Activated CD4-positive, alpha-beta T cell treated with anti-CD3 and anti-CD28 coated beads, Interleukin-2, amount 10 ng/mL, durations not matched to agents 24 days and 14 days (primary cell): ENCODE results near the gene RAI1. TPM values are rescaled to one million over a fixed set of nuclear protein-coding genes. Genes with fewer than 3 reads are reported as not detected.
A peak's percentile ranks its signal among the peaks of the same experiment; 100 is the strongest.

Experiments used
- DNase-seq: peaks from one replicate; pipeline ENCODE4 v3.0.0; 2022
- H3K27ac Mint-ChIP-seq: one replicate; pipeline ENCODE4 v1.8.0; 2022; ENCODE audit warnings: mild to moderate bottlenecking, mixed read lengths
- H3K27me3 Mint-ChIP-seq: one replicate; pipeline ENCODE4 v1.8.0; 2022; ENCODE audit warnings: mixed read lengths
- H3K36me3 Mint-ChIP-seq: one replicate; pipeline ENCODE4 v1.8.0; 2022; ENCODE audit warnings: low read depth, mild to moderate bottlenecking, mixed read lengths
- H3K4me1 Mint-ChIP-seq: one replicate; pipeline ENCODE4 v1.8.0; 2021; ENCODE audit warnings: mixed read lengths
- H3K4me3 Mint-ChIP-seq: one replicate; pipeline ENCODE4 v1.8.0; 2022; ENCODE audit warnings: mild to moderate bottlenecking, moderate library complexity, mixed read lengths
- H3K9me3 Mint-ChIP-seq: one replicate; pipeline ENCODE4 v1.8.0; 2021; ENCODE audit warnings: mixed read lengths
- intact Hi-C: fragments of 100-400 bp; cut with micrococcal nuclease; formaldehyde crosslinking; loops from one replicate; pipeline ENCODE4 v1.15.1; 2023
- total RNA-seq: library from RNA; stranded (reverse); gene quantifications from 2 replicates; pipeline ENCODE4 v1.2.3, GENCODE V29; 2022

Gene RAI1
- total RNA-seq, 1 donor from 2014 or later = 34.5 TPM

GRCh38 chr17:17716837-17717523 is 35.7 kb downstream of the RAI1 start:
- H3K4me3 Mint-ChIP-seq = no peak overlapping the region
- peaks cover 7% of the 10 kb centered on the region for H3K36me3 Mint-ChIP-seq
- no peak overlapping the region for H3K27ac Mint-ChIP-seq
- no peaks in the 10 kb centered on the region for H3K9me3 Mint-ChIP-seq
- peaks cover 34% of the 10 kb centered on the region for H3K4me1 Mint-ChIP-seq
- intact Hi-C loops = no loop called here
- no peak for DNase-seq
- H3K27me3 Mint-ChIP-seq = peaks cover 10% of the 10 kb centered on the region

GRCh38 chr17:17718251-17718650 is 37.0 kb downstream of the RAI1 start:
- H3K27ac Mint-ChIP-seq = no peak overlapping the region
- H3K9me3 Mint-ChIP-seq = no peaks in the 10 kb centered on the region
- no peak overlapping the region for H3K4me3 Mint-ChIP-seq
- peaks cover 12% of the 10 kb centered on the region for H3K36me3 Mint-ChIP-seq
- no peak for DNase-seq
- peaks cover 20% of the 10 kb centered on the region for H3K27me3 Mint-ChIP-seq
- peaks cover 34% of the 10 kb centered on the region for H3K4me1 Mint-ChIP-seq
- intact Hi-C loops = no loop called here

GRCh38 chr17:17719199-17719940 is 38.1 kb downstream of the RAI1 start:
- Mint-ChIP-seq H3K9me3 (no peaks in the 10 kb centered on the region), H3K4me3 (no peak overlapping the region), H3K27me3 (peaks cover 27% of the 10 kb centered on the region), H3K36me3 (peaks cover 15% of the 10 kb centered on the region), H3K4me1 (peaks cover 35% of the 10 kb centered on the region), H3K27ac (no peak overlapping the region)
- no peak for DNase-seq
- intact Hi-C loops = no loop called here

DNA sequence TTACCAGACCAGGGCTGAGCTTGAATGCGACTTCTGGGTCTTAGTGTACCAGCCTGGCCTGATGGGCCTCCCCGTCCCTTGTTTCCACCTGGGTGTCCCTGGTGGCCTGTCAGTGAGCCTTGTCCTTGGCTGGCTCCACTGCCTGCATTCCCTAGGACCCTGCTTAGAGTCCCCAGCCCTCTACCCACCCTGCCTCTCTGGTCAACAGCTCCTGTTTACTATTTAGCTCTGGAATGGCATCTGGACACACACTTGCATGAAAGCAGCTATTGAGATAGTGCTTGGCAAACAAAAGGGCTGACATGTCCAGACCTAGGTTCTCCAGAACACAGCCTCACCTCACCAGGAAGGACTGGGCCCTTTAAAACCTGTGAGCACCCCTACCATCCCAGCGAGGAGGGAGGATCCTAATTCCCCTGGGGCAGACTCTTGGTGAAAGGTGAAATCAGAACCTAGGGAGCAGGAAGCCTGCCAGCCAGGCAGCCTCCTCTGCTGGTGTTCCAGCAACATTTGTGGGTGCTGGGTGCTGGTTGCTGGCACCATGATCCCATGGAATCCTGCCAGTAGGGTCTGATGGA is 38.8 kb downstream of the RAI1 start:
- DNase-seq = no peak
- Mint-ChIP-seq H3K9me3 (no peaks in the 10 kb centered on the region), H3K27me3 (peaks cover 28% of the 10 kb centered on the region), H3K4me3 (no peak overlapping the region), H3K4me1 (peaks cover 37% of the 10 kb centered on the region), H3K36me3 (peaks cover 15% of the 10 kb centered on the region), H3K27ac (no peak overlapping the region)
- intact Hi-C loops = loop anchor here (5.0 kb wide), 1 partner anchor 38 kb away; the partner anchor contains the start of gene RAI1

GRCh38 chr17:17721140-17721668 is 39.9 kb downstream of the RAI1 start:
- Mint-ChIP-seq H3K36me3 (peaks cover 15% of the 10 kb centered on the region), H3K4me1 (peaks cover 42% of the 10 kb centered on the region), H3K27ac (no peak overlapping the region), H3K9me3 (no peaks in the 10 kb centered on the region), H3K4me3 (no peak overlapping the region), H3K27me3 (peaks cover 31% of the 10 kb centered on the region)
- DNase-seq = no peak
- intact Hi-C loops = loop anchor here (5.0 kb wide), 1 partner anchor 39 kb away; the partner anchor contains the start of gene RAI1

- Mint-ChIP-seq H3K36me3 (peaks cover 15% of the 10 kb centered on the region), H3K27ac (no peak overlapping the region), H3K4me1 (peaks cover 38% of the 10 kb centered on the region), H3K27me3 (peaks cover 35% of the 10 kb centered on the region), H3K4me3 (peak overlapping the region; percentile 91), H3K9me3 (no peaks in the 10 kb centered on the region)
- no peak for DNase-seq
- intact Hi-C loops = loop anchor here (5.0 kb wide), 1 partner anchor 40 kb away; the partner anchor contains the start of gene RAI1
Observed at GRCh38 chr17:17722081-17722905, 41.0 kb downstream of the RAI1 start.

- peaks cover 33% of the 10 kb centered on the region for H3K4me1 Mint-ChIP-seq
- H3K27ac Mint-ChIP-seq = peak overlapping the region; percentile 3
- intact Hi-C loops = loop anchor here (5.0 kb wide), 1 partner anchor 41 kb away; the partner anchor contains the start of gene RAI1
- peaks cover 13% of the 10 kb centered on the region for H3K36me3 Mint-ChIP-seq
- H3K4me3 Mint-ChIP-seq = peak overlapping the region; percentile 91
- DNase-seq = no peak
- peaks cover 35% of the 10 kb centered on the region for H3K27me3 Mint-ChIP-seq
- H3K9me3 Mint-ChIP-seq = no peaks in the 10 kb centered on the region
Observed at GRCh38 chr17:17722906-17723353, 41.7 kb downstream of the RAI1 start.

DNA sequence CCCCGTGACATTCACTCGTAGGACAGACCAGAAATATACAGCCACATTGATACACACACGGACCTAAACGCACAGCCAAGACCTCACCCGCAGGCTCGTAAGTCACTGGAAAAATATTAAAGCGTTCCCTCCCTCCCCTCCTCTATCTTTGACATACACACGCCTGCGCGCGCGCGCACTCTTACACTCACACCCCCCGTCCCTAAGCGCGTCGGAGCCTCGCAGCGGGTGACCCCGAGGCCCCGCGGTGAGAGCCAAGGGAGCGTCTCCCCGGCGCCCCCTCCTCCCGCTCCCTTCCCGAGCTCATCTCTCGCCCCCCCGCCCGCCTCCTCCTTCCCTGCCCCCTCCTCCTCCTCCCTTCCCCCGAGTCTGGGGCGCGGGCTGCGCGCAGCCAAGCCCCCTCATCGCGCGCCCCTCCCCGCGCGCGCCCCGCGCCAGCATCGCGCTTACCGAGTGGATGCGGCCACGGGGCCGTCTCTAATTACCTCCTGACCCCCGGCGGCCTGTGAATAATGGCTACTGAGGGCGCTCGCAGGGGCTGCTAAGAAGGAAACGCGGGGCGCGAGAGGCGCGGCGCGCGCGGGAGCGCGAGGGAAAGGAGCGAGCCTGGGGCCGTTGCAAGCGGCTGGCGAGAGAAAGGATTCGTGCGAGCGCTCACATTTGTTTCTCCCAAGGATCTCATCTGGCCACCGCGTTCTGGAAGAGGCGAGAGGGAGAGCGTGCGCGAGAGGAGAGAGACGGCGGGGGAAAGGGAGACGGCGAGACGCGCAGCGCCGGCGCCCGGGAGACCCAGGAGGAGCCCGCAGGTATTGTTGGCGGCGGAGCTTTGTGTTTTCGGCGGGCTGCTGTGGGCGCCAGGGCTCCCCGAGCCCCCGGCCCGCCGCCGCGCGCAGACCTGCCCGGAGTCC is 42.4 kb downstream of the RAI1 start:
- H3K4me1 Mint-ChIP-seq = peaks cover 31% of the 10 kb centered on the region
- H3K9me3 Mint-ChIP-seq = no peaks in the 10 kb centered on the region
- peaks cover 15% of the 10 kb centered on the region for H3K36me3 Mint-ChIP-seq
- intact Hi-C loops = loop anchor here (5.0 kb wide), 1 partner anchor 41 kb away; the partner anchor contains the start of gene RAI1
- H3K27me3 Mint-ChIP-seq = peaks cover 35% of the 10 kb centered on the region
- peak overlapping the region; percentile 91 for H3K4me3 Mint-ChIP-seq
- peak; percentile 74 for DNase-seq
- no peak overlapping the region for H3K27ac Mint-ChIP-seq

DNA sequence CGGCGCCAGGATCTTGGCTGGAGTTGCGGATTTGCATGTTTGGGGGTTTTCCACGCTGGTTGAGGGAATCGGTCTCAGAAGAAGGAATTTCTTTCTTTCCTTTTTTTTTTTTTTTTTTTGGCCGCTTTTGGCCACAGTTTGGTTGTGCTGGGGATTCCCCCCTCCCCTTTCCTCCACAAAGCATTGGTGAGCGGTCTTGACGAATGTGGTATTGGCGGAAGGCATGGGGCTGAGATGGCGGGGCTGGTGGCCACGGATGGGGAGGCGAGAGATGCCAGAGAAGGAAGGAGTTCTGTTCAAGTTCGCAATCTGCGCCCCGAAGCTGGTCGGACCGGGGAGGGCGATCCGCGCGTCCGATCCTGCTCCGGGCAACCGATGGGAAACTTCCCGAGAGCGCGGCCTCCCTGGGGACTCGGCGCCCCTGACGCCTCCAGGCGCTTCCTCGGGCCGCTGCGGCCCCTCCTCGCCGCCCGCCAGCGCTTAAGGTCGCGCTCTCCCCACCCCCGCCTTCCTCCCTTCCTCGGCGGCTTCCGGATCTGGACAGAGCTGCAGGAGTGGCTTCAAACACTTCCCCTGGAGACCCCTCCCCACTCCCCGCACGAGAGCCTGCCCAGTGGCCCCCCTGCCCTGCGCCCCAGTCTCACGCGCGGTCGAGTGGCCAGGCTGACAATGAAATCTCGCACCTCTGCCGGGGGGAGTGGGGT is 43.2 kb downstream of the RAI1 start:
- H3K27me3 Mint-ChIP-seq = peaks cover 35% of the 10 kb centered on the region
- H3K36me3 Mint-ChIP-seq = peaks cover 15% of the 10 kb centered on the region
- peaks cover 31% of the 10 kb centered on the region for H3K4me1 Mint-ChIP-seq
- H3K27ac Mint-ChIP-seq = peak overlapping the region; percentile 58
- peak overlapping the region; percentile 91 for H3K4me3 Mint-ChIP-seq
- peak; percentile 73 for DNase-seq
- H3K9me3 Mint-ChIP-seq = no peaks in the 10 kb centered on the region
- intact Hi-C loops = loop anchor here (5.0 kb wide), 1 partner anchor 42 kb away; the partner anchor contains the start of gene RAI1

DNA sequence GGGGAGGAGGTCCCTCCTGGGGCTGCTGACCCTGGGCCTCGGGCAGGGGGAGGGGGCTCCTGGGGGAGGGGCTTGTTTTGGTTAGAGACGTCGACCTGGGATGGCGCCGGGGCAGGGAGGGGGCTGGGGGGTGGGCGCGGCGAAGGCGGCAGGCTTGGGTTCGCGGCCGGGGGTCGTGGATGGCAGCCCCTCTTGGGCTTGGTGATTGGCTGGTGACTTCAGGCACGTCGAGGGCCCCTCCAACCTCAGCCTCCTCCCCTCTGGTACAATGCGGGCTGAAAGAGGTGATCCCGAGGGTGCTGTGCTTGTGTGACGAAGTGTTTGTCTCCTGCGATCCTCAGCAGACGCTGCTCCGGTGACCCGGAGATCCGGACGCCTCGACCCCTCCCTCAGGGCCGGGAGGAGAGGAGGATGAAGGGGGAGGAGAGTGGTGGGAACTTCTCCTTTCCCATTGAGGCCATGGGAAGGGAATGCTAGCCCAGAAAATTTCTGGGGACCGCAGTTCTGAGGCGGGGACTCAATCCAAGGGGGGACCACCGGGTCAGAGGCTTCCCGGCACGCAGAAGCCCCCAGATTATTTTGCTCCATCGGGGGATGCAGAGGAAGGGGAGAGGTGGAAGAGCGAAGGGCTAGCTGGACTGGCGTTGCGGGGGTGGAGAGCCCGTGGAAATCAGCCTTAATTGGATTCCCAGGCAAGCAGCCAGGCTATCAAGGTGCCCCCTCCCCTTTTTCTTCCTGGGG is 43.9 kb downstream of the RAI1 start:
- peaks cover 35% of the 10 kb centered on the region for H3K27me3 Mint-ChIP-seq
- H3K4me3 Mint-ChIP-seq = peak overlapping the region; percentile 58
- H3K36me3 Mint-ChIP-seq = peaks cover 15% of the 10 kb centered on the region
- DNase-seq = no peak
- intact Hi-C loops = no loop called here
- H3K9me3 Mint-ChIP-seq = no peaks in the 10 kb centered on the region
- H3K27ac Mint-ChIP-seq = no peak overlapping the region
- H3K4me1 Mint-ChIP-seq = peaks cover 31% of the 10 kb centered on the region

- Mint-ChIP-seq H3K4me3 (no peak overlapping the region), H3K4me1 (peaks cover 31% of the 10 kb centered on the region), H3K27ac (no peak overlapping the region), H3K36me3 (peaks cover 15% of the 10 kb centered on the region), H3K27me3 (peaks cover 35% of the 10 kb centered on the region), H3K9me3 (no peaks in the 10 kb centered on the region)
- no peak for DNase-seq
- intact Hi-C loops = no loop called here
Observed at GRCh38 chr17:17725752-17726457, 44.6 kb downstream of the RAI1 start.
